Omental fat pad (tissue), 4 donors: Measurements from ENCODE around the gene LRAT. TPM values are rescaled to one million over a fixed set of nuclear protein-coding genes. Genes with fewer than 3 reads are reported as not detected.
"Not testable (repeated sequence)": the region's sequence is repeated elsewhere in the genome, so short reads cannot be mapped to it uniquely, and the experiment has no call there.

ENCODE experiments used
- ATAC-seq: fragments of 150-250 bp; one replicate; pipeline ENCODE4 v1.9.1; 2016; ENCODE audit warnings: mild to moderate bottlenecking, moderate library complexity; ENCODE audit not compliant: low FRiP score
- DNase-seq: peaks from one replicate; pipeline ENCODE4 v3.0.0-alpha.2; 2019; ENCODE audit warnings: low spot score
- total RNA-seq, 4 donors: library from RNA; depleted of rRNA; stranded (reverse); fragments of >200 nt; gene quantifications; one replicate each; pipeline ENCODE4 v1.1.0, GENCODE V29; 2016
- TF ChIP-seq, protein P1 (sequence below), 3 donors: fragments of 450-650 bp; IDR thresholded peaks; one replicate each; pipeline ENCODE4 v1.5.1; 2016 to 2017; ENCODE audit warnings: antibody characterized with exemption in 3 of 3, mild to moderate bottlenecking in 3 of 3, moderate library complexity in 2 of 3

LRAT gene
- total RNA-seq, 4 donors from 2014 or later = 1.7 to 2.4 TPM; not detected in 2

DNA sequence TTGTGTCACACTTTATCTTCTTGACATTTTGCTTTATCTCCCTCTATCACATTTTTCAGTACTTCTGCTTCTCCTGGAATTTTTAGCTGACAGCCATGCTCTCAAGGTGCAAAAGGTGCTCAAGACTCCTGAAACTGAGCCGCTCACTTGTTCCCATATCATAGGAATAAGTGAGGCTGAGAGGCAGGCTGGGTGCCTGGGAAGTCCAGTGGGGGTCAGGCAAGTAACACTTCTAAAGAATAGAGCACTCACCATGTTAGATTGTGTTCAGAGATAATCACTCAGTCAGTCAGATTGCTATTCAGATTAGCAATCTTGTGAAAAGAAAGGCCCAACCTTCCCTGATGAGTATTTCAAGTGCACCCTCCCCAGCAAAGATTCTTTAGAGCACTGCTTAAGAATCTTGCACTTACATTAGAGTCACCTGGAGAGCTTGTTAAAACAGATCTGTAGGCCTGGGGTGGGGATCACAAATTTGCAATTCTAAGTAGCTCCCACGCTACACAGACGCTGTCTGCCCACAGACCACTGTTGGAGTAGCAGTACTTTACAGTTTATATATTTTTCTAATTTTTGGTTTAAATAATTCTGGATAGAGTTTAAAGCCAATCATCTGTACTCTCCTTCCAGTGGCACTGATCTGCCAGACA, 23.1 kb upstream of the LRAT start:
- DNase-seq (no peak), ATAC-seq (no peak)
- TF ChIP-seq, protein P1, sequence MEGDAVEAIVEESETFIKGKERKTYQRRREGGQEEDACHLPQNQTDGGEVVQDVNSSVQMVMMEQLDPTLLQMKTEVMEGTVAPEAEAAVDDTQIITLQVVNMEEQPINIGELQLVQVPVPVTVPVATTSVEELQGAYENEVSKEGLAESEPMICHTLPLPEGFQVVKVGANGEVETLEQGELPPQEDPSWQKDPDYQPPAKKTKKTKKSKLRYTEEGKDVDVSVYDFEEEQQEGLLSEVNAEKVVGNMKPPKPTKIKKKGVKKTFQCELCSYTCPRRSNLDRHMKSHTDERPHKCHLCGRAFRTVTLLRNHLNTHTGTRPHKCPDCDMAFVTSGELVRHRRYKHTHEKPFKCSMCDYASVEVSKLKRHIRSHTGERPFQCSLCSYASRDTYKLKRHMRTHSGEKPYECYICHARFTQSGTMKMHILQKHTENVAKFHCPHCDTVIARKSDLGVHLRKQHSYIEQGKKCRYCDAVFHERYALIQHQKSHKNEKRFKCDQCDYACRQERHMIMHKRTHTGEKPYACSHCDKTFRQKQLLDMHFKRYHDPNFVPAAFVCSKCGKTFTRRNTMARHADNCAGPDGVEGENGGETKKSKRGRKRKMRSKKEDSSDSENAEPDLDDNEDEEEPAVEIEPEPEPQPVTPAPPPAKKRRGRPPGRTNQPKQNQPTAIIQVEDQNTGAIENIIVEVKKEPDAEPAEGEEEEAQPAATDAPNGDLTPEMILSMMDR (IDR thresholded peaks at IDR 0.05) = no peak

DNA sequence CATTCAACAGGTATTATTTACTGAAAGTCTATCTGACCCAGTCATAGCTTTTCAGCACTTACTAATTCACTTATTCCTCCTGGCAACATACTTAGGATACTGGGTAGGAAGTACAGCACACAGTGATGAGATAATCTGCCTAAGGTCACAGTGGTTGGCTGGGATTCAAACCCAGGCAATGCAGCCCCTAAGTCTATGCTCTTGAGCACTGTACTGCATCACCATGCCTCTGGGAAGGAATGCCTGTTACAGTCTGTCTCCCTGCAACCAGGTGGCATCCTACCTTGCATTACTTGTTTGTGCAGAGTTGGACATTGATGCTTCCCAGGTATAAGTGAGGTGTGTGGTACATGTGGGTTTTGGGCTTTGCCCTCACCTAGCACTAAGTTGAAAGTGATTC, 21.5 kb upstream of the LRAT start:
- ATAC-seq (no peak), DNase-seq (no peak)
- TF ChIP-seq, protein P1 (IDR thresholded peaks at IDR 0.05) = no peak

DNA sequence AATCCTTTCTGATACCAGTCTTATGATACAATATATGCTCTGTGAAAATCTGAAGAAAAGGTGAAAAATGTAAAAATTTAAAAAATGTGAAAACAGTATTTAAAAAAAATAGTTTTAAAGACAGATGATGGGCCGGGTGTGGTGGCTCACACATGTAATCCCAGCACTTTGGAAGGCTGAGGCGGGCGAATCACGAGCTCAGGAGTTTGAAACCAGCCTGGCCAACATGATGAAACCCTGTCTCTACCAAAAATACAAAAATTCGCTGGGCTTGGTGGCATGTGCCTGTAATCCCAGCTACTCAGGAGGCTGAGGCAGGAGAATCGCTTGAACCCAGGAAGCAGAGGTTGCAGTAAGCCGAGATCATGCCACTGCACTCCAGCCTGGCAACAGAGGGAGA, 20.2 kb upstream of the LRAT start:
- not testable (repeated sequence) for DNase-seq, ATAC-seq

DNA sequence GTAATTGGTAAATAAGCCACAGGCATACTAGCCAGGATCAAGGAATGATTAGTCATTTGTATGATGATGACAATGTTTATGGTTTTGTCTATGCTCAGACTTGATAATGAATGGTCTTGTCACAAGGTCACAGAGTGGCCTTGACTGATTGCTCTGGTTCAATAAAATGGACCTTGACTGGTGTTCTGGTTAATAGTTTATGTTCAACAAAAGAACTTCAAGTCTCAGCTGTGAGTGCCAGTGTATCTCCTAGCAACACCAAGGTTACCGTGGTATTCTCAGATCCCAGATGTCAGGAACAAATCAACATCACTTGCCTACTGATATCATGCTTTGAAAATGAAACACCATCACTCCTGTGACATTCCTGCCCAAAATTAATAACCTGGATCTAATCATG, 16.3 kb upstream of the LRAT start:
- TF ChIP-seq, protein P1 (IDR thresholded peaks at IDR 0.05) = no peak
- ATAC-seq (no peak), DNase-seq (no peak)

DNA sequence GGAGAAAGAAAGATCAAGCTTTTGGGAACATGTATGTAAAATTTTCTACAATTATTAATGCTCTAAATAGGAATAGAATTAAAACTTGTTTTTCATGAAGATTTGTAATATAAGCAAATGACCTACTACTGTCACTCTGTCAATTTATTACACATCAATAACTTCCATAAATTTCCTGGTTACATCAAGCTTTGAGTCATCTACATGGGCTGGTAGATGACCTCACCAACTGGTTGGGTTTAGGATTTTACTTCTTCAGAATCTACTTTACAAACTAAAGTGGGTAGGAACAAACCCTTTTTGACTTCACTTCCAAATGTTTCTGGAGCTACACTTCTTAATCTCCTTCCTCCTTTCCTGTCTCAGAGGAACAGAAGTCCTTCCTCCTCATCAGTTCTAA, 12.0 kb upstream of the LRAT start:
- TF ChIP-seq, protein P1 (IDR thresholded peaks at IDR 0.05) = no peak
- DNase-seq (no peak), ATAC-seq (no peak)

DNA sequence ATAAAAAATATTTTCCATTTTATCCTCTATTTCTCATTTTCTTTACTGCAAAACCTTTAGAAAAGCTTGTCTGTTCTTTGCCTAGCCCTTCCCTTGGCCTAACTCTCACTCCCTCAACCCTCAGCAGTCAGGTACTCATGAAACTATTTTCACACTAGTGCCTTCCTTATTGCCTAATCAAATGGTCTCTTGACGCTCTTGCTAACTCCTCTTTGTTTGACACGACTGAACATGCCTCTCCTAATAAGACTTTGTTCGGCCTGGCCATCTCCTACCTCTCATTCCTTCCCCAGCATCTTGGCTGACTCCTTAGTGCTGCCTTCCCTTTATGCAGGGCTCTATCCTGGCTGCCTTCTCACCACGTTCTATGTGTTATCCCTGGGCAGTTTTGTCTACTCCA, 11.1 kb upstream of the LRAT start:
- DNase-seq (no peak), ATAC-seq (no peak)
- TF ChIP-seq, protein P1 (IDR thresholded peaks at IDR 0.05) = no peak

DNA sequence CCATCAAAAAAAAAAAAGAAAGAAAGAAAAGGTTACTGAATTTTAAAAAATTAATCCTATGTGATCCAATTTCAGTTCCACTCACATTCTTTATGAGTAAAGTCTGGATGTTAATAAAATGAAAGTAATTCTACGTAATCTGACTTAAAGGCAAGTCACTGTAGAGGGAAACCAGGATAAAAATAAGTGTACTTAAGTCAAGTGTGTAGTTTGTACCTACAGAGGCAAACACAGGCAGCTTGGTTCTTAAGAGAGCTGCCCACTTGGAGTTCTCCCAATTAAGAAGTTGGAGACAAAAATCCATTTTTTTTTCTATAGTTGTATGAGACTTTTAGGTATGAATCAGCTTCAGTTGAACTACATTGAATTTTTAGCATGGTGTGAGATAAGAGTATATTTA, 7.0 kb upstream of the LRAT start:
- no peak for ATAC-seq
- TF ChIP-seq, protein P1 (IDR thresholded peaks at IDR 0.05) = no peak
- no peak for DNase-seq
